SU-DHL-6 (cell line): ENCODE results near the gene HMCN2.

ENCODE experiments used
- H2AFZ ChIP-seq: fragments of 200-600 bp; sonication (generic); 2 replicates; pipeline ENCODE4 v1.6.1; 2014; ENCODE audit warnings: low read depth, mild to moderate bottlenecking, moderate library complexity, mixed read lengths, antibody characterized with exemption, low read length; ENCODE audit not compliant: severe bottlenecking
- H3F3A ChIP-seq: fragments of 200-600 bp; shearing (Covaris generic); 2 replicates; pipeline ENCODE4 v1.6.0; 2016; ENCODE audit warnings: antibody characterized with exemption, mild to moderate bottlenecking; ENCODE audit not compliant: insufficient read depth
- H3K27ac ChIP-seq: fragments of 200-600 bp; sonication (generic); 2 replicates; pipeline ENCODE4 v1.5.1; 2016; ENCODE audit warnings: low read depth, mild to moderate bottlenecking, low read length, moderate library complexity, mixed read lengths
- H3K27me3 ChIP-seq: fragments of 200-600 bp; sonication (generic), shearing (Covaris generic); 2 replicates; pipeline ENCODE4 v1.6.0; 2014; ENCODE audit warnings: mild to moderate bottlenecking, low read length
- H3K36me3 ChIP-seq: fragments of 200-600 bp; sonication (generic); 2 replicates; pipeline ENCODE4 v1.6.1; 2014; ENCODE audit warnings: mild to moderate bottlenecking, low read length, mixed read lengths
- H3K4me2 ChIP-seq: fragments of 300-600, 200-600 bp; shearing (Covaris generic), sonication (generic); 2 replicates; pipeline ENCODE4 v1.6.0; 2014; ENCODE audit warnings: low read length, low read depth, mild to moderate bottlenecking; ENCODE audit not compliant: poor library complexity, severe bottlenecking
- H3K4me3 ChIP-seq: fragments of 200-600 bp; sonication (generic); 2 replicates; pipeline ENCODE4 v1.5.1; 2014; ENCODE audit warnings: antibody characterized with exemption, low read length, mild to moderate bottlenecking, mixed read lengths; ENCODE audit not compliant: insufficient read depth, poor library complexity, severe bottlenecking
- H3K79me2 ChIP-seq: fragments of 200-600 bp; sonication (generic); 2 replicates; pipeline ENCODE4 v1.6.1; 2014; ENCODE audit warnings: mild to moderate bottlenecking, low read length, moderate library complexity; ENCODE audit not compliant: insufficient read depth
- H3K9ac ChIP-seq: fragments of 200-600 bp; sonication (generic); 2 replicates; pipeline ENCODE4 v1.7.0; 2014; ENCODE audit warnings: mild to moderate bottlenecking, low read length
- H3K9me2 ChIP-seq: fragments of 200-600 bp; sonication (generic); replicated peaks from 2 replicates; pipeline ENCODE4 v1.6.1; 2014; ENCODE audit warnings: low read length; ENCODE audit not compliant: insufficient read depth
- H3K9me3 ChIP-seq: fragments of 200-600 bp; sonication (generic); 2 replicates; pipeline ENCODE4 v1.6.1; 2014; ENCODE audit warnings: low read length, mixed read lengths; ENCODE audit not compliant: insufficient read depth
- H4K20me1 ChIP-seq: fragments of 200-600 bp; sonication (generic); 2 replicates; pipeline ENCODE4 v1.6.1; 2014; ENCODE audit warnings: low read depth, mild to moderate bottlenecking, antibody characterized with exemption, low read length, moderate library complexity, mixed read lengths
- EZH2phosphoT487 ChIP-seq: fragments of 200-600 bp; sonication (generic), shearing (Covaris generic); conservative IDR thresholded peaks from 2 replicates; pipeline ENCODE4 v1.6.1; 2018; ENCODE audit warnings: mild to moderate bottlenecking, antibody characterized with exemption, low read length, moderate library complexity, mixed read lengths
- TF ChIP-seq, protein P1 (sequence below): fragments of 200-600 bp; sonication (generic); IDR thresholded peaks from one replicate; pipeline ENCODE4 v1.5.1; 2017; ENCODE audit warnings: antibody characterized with exemption, mild to moderate bottlenecking, low read length, moderate library complexity; ENCODE audit not compliant: insufficient read depth, poor library complexity, severe bottlenecking

Gene HMCN2

DNA sequence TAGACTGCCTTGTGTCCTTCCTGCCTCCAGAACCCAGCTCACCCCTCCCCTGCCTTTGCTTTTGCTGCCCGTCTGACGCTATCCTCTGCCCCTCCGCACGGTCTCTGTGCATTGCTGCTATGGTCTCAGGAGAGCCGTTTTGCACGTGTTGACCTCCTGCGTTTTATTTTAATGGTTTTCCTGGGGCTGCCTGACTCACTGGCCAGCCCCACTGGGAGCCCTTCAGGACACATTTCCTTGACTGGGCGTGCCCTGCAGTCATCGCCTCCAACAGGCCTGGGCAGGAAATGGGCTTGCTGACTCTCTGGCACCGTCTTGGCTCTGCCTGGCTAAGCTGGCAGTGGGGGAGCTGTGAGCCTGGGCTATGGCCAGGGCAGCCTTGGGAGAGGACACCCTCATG, 161.3 kb downstream of the HMCN2 start:
- Histone ChIP-seq H2AFZ (no peak overlapping the region), H3K9me2 (no peaks in the 10 kb centered on the region), H3K79me2 (no peaks in the 10 kb centered on the region), H4K20me1 (no peaks in the 10 kb centered on the region), H3F3A (no peaks in the 10 kb centered on the region), H3K9me3 (no peaks in the 10 kb centered on the region), H3K36me3 (no peaks in the 10 kb centered on the region), H3K27ac (no peak overlapping the region), H3K4me3 (no peak overlapping the region), H3K9ac (no peak overlapping the region), H3K4me2 (no peak overlapping the region), H3K27me3 (no peaks in the 10 kb centered on the region)
- no peak for TF ChIP-seq EZH2phosphoT487
- TF ChIP-seq, protein P1, sequence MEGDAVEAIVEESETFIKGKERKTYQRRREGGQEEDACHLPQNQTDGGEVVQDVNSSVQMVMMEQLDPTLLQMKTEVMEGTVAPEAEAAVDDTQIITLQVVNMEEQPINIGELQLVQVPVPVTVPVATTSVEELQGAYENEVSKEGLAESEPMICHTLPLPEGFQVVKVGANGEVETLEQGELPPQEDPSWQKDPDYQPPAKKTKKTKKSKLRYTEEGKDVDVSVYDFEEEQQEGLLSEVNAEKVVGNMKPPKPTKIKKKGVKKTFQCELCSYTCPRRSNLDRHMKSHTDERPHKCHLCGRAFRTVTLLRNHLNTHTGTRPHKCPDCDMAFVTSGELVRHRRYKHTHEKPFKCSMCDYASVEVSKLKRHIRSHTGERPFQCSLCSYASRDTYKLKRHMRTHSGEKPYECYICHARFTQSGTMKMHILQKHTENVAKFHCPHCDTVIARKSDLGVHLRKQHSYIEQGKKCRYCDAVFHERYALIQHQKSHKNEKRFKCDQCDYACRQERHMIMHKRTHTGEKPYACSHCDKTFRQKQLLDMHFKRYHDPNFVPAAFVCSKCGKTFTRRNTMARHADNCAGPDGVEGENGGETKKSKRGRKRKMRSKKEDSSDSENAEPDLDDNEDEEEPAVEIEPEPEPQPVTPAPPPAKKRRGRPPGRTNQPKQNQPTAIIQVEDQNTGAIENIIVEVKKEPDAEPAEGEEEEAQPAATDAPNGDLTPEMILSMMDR, result no peak

DNA sequence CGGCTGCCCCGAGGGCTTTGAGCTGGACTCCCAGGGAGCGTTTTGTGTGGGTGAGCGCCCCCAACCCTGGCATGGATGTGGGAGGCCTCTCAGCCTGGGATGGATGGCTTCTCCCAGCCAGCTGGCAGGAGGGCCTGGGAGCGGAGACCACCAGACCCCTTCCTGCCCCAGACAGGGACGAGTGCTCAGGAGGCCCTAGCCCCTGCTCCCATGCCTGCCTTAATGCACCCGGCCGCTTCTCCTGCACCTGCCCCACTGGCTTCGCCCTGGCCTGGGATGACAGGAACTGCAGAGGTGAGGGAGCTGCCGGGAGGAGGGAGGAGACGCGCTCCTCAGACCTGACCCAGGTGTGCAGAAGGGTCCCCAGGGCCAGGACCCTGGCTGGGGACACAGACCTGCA, 161.8 kb downstream of the HMCN2 start:
- H3K4me2 ChIP-seq, result no peak overlapping the region
- no peak overlapping the region for H3K9ac ChIP-seq
- no peaks in the 10 kb centered on the region for H3K27me3 ChIP-seq

GRCh38 chr9:130428086-130428665, 162.6 kb downstream of the HMCN2 start:
- H3K9me3 ChIP-seq, result no peaks in the 10 kb centered on the region
- no peak overlapping the region for H3K4me3 ChIP-seq
- no peak overlapping the region for H3K4me2 ChIP-seq
- H2AFZ ChIP-seq, result no peak overlapping the region
- H3K27ac ChIP-seq, result no peak overlapping the region
- H3K9me2 ChIP-seq, result no peaks in the 10 kb centered on the region
- H4K20me1 ChIP-seq, result no peaks in the 10 kb centered on the region
- H3K79me2 ChIP-seq, result no peaks in the 10 kb centered on the region
- TF ChIP-seq, protein P1, result no peak
- TF ChIP-seq EZH2phosphoT487, result no peak
- H3K9ac ChIP-seq, result no peak overlapping the region
- H3F3A ChIP-seq, result no peaks in the 10 kb centered on the region
- no peaks in the 10 kb centered on the region for H3K27me3 ChIP-seq
- H3K36me3 ChIP-seq, result no peaks in the 10 kb centered on the region

More for the DNA sequence above, 161.8 kb downstream of the HMCN2 start:
- H3K9me3 ChIP-seq, result no peaks in the 10 kb centered on the region
- no peaks in the 10 kb centered on the region for H3K9me2 ChIP-seq
- no peak for TF ChIP-seq EZH2phosphoT487
- TF ChIP-seq, protein P1, result no peak
- H3K36me3 ChIP-seq, result no peaks in the 10 kb centered on the region
- H3K79me2 ChIP-seq, result no peaks in the 10 kb centered on the region
- H3K27ac ChIP-seq, result no peak overlapping the region
- H3K4me3 ChIP-seq, result no peak overlapping the region
- H3F3A ChIP-seq, result no peaks in the 10 kb centered on the region
- no peaks in the 10 kb centered on the region for H4K20me1 ChIP-seq
- no peak overlapping the region for H2AFZ ChIP-seq
